Fibroblast of pulmonary artery (primary cell): ENCODE measurements around the gene KPNA1.

Experiments used
- DNase-seq: peaks from one replicate; pipeline ENCODE4 v3.0.0-alpha.2; 2010; ENCODE audit warnings: low read depth
- H3K4me3 ChIP-seq: replicated peaks from 2 replicates; pipeline ENCODE4 v1.5.1; 2011; ENCODE audit warnings: low read depth, mild to moderate bottlenecking, control low read depth, low read length, moderate library complexity
- TF ChIP-seq, protein P1 (sequence below): IDR thresholded peaks from 2 replicates; pipeline ENCODE4 v1.5.1; 2011; ENCODE audit warnings: mild to moderate bottlenecking, control low read depth, low read length, inconsistent platforms; ENCODE audit errors: missing control alignments

KPNA1 gene

DNA sequence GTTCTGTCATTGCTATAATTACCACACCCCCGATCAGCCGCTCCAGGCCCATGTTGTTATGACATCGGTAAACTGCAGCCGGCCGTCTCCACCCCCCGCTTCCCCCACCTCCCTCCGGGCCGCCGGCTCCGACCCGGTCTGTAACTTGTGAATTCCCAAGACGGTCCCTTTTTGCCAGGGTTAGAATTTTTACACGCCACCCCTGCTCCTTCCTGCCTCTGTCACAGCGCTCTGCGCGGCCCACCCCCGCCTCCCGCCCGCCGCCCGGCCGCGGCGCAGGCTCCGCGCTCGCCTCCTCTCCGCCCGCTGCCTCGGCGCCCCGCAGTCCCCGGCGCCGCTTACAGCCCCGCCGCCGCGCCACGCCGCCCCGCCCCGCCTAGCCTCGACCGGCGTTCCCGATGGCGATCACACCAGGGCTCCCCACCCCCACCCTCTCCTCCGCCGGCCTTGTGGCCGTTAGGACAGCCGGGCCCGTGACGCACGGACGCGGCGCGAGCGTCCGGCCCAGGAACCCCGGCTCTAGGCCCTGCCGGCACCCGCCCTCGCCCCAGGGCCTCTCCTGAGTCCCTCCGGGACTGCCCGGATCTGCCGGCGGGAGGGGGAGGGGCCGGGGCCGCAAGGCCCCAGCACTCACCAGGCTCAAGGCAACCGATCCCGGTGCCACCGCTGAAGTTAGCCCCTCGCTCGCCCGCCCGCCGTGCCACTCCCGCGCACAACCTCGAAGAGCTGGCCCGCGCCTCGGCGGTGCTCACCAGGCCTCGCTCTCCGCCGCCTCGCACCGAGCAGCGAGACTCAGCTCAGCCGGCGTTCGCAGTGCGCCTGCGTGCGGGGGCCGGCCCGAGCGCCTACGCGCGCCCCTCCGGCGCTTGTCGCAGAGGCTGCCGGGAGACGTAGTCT, at the start of gene KPNA1:
KPNA1 (minus strand) TSS at position 817 of the 897 bp plus-strand sequence. CDS start 18,374 bp downstream, outside the sequence.
- TF ChIP-seq, protein P1, sequence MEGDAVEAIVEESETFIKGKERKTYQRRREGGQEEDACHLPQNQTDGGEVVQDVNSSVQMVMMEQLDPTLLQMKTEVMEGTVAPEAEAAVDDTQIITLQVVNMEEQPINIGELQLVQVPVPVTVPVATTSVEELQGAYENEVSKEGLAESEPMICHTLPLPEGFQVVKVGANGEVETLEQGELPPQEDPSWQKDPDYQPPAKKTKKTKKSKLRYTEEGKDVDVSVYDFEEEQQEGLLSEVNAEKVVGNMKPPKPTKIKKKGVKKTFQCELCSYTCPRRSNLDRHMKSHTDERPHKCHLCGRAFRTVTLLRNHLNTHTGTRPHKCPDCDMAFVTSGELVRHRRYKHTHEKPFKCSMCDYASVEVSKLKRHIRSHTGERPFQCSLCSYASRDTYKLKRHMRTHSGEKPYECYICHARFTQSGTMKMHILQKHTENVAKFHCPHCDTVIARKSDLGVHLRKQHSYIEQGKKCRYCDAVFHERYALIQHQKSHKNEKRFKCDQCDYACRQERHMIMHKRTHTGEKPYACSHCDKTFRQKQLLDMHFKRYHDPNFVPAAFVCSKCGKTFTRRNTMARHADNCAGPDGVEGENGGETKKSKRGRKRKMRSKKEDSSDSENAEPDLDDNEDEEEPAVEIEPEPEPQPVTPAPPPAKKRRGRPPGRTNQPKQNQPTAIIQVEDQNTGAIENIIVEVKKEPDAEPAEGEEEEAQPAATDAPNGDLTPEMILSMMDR = no peak
- H3K4me3 ChIP-seq = peak within 1 kb of the TSS; percentile 58
- DNase-seq = peak; percentile 91

DNA sequence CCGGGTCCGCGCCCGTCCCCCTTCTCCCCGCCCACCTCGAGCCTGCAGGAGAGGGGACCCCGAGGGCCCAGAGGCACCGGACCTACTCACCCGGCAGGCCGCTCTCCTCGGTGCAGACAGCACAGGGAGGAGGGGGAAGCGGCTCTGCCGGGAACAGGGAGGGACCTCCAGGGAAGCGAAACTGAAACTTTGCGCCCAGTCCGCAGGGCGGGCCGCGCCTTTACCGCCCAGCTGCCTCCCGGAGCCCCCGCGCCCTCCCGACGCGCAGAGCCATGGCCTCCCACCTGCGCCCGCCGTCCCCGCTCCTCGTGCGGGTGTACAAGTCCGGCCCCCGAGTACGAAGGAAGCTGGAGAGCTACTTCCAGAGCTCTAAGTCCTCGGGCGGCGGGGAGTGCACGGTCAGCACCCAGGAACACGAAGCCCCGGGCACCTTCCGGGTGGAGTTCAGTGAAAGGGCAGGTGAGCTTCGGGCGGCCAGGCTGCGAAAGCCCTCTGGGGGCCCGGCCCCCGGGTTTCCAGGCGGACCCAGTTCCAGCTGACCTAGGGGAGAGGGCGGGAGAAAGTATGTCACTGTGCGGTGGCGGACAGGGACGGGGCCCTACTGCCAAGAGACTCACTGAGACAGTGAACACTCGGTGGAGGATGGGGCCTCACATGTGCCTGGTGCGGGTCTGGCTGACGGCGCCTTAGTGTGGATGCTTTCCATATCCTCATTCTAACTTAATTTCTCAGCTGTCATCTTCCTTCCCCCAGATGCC, 49.6 kb upstream of the KPNA1 start, which contains the start of the genes DTX3L and PARP9:
DTX3L (plus strand) TSS at position 184 of the 758 bp plus-strand sequence; CDS start at position 273, 89 bp downstream.
PARP9 (minus strand) TSS at position 146 of the 758 bp plus-strand sequence. CDS start 4,680 bp downstream, outside the sequence.
- TF ChIP-seq, protein P1 = no peak
- H3K4me3 ChIP-seq = peak within 1 kb of the TSS; percentile 81
- DNase-seq = peak; percentile 73

DNA sequence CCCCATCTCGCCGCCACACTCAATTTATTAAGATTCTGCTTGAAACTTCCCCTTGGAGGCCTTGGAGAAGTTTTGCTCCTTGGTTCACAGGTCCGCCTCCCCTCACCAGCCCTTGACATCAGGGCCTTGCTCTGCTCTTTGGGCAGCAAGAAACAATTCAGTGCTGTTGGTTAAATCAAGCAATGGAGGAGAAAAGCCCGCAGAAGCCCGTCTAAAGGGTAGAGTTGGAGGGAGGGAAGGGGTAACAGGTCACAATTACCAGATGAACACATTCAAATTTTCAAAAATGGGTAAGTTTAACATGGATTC, 48.9 kb upstream of the KPNA1 start:
- DNase-seq = peak; percentile 16
- H3K4me3 ChIP-seq = peak overlapping the region; percentile 81
- TF ChIP-seq, protein P1 = no peak

DNA sequence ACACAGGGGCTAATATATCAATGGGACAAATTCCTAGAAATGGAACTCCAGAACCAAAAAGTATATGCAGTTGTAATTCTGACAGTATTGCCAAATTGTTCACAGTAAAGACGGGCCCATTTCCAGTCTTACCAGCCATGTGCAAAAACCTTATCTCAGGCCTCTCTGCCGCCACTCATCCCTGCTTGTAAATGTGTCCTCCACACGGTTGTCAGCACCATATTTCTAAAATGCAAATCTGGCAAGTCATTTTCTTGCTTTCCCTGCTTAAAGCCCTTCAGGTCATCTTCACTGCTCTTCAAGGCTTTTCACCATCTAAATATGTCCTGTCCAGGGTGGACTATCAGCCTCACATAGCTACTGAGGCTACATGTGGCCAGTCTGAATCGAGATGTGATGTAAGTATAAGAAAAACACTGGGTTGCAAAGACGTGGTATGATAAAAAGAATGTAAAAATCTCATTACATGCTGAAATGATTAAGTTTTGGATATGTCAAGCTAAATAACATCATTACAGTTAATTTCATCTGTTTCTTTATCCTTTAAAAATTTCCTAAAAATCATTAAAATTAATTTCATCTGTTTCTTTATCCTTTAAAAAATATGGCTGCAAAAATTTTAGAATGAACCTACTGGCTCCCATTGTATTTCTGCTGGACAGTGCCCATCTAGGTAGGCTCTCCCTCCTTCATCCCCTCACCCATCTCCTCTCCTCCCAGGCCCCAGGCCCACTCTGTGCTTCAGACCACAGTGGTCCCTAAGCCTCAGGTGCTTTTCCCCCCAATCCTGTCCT, 48.4 kb upstream of the KPNA1 start:
- DNase-seq = no peak
- TF ChIP-seq, protein P1 = no peak
- H3K4me3 ChIP-seq = peak overlapping the region; percentile 81

DNA sequence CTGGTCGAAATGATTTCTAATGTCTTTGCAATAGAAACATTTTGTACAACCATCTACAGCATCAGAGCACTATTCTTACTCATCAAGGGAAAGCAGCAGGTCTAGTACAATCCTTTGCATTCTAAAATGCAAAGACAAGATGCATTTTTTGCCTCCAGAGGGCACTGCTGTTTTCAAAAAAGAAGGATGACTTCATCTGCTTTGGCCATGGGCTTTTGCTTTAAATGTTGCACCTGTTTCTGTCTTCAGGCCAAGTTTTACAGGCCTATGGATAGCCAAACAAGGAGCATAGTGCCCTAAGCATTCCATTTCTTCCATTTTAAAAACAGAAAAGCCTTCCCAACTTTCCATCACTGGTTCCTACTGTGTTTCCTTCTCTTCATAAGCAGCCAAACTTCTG, 45.9 kb upstream of the KPNA1 start:
- no peak overlapping the region for H3K4me3 ChIP-seq
- TF ChIP-seq, protein P1 = peak; percentile 67
- peak; percentile 79 for DNase-seq

DNA sequence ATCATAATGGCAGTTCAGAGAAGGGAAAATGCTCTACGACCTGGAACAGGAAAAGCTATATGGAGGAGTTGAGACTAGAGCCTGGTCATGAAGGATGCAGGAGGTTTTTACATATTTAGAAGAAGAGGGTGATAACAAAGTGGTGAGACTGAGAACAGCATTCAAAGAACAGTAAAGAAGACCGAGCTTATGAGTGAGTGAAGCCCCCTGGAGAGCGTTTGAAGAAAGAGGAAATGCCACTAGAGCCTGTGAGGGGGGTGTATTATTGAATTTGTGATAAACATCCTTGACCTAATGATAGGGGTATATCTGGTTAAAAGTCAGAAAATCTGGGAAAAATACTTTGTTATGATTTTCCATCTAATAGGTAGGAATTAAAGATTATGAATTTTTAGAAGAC, 45.2 kb upstream of the KPNA1 start:
- TF ChIP-seq, protein P1 = no peak
- no peak overlapping the region for H3K4me3 ChIP-seq

More for the DNA sequence above, 45.2 kb upstream of the KPNA1 start:
- no peak for DNase-seq
